ENCODE results near the gene CSK. TPM values are rescaled to one million over a fixed set of nuclear protein-coding genes. Genes with fewer than 3 reads are reported as not detected.
"Not testable (repeated sequence)": the region's sequence is repeated elsewhere in the genome, so short reads cannot be mapped to it uniquely, and the experiment has no call there.

The CSK gene
- polyA plus RNA-seq (2012; ENCODE audit: insufficient read depth, insufficient read length): 222 TPM

GRCh38 chr15:74781431-74782258 is at the start of gene CSK:
Gene CSK, plus strand, starts transcription at chr15:74782080. Its CDS starts 16,218 bp downstream, at chr15:74798298.
- H3K4me3 ChIP-seq (ENCODE audit: low read length): peak within 1 kb of the TSS; percentile 99
- no peak for DNase-seq (ENCODE audit: low read depth, low spot score)

DNA sequence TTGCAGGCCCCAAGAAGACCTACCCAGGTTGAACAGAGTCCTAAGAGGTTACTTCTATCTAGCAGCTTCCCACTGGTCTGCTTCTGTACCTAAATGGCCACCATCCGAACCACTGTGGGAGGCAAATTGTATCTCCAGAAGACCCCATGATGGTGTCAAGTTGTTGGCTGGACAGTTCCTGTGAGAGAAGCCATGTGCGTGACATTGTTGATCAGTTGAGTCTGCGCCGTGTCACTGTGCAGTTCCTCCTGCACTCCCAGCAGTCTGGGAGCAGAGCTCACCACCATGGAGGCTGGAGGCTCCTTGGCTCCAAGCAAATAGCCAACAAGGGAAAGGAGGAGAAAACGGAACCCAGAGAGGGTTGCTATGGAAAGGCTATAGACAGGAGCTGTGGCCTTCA is 49.0 kb upstream of the CSK start:
- H3K4me3 ChIP-seq (ENCODE audit: low read length): no peak overlapping the region
- no peak for DNase-seq (ENCODE audit: low read depth, low spot score)

- DNase-seq (ENCODE audit: low read depth, low spot score): no peak
- H3K4me3 ChIP-seq (ENCODE audit: low read length): no peak overlapping the region
These were observed 48.6 kb upstream of the CSK start for GRCh38 chr15:74733269-74733668.

- no peak overlapping the region for H3K4me3 ChIP-seq (ENCODE audit: low read length)
These were observed 46.6 kb upstream of the CSK start for GRCh38 chr15:74735305-74735704.

DNA sequence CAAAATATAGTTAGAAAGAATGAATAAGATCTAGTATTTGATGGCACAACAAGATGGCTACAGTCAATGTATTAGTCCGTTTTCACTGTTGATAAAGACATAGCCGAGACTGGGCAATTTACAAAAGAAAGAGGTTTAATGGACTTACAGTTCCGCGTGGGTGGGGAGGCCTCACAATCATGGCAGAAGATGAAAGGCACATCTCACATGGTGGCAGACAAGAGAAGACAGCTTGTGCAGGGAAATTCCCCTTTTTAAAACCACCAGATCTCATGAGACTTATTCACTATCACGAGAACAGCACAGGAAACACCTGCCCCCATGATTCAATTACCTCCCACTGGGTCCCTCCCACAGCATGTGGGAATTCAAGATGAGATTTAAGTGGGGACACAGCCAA is 43.6 kb upstream of the CSK start:
- DNase-seq (ENCODE audit: low read depth, low spot score); H3K4me3 ChIP-seq (ENCODE audit: low read length): not testable (repeated sequence)

More at GRCh38 chr15:74735305-74735704, 46.6 kb upstream of the CSK start:
- no peak for DNase-seq (ENCODE audit: low read depth, low spot score)

- H3K4me3 ChIP-seq (ENCODE audit: low read length): no peak overlapping the region
- no peak for DNase-seq (ENCODE audit: low read depth, low spot score)
These were observed 39.5 kb upstream of the CSK start for GRCh38 chr15:74742422-74742821.

GRCh38 chr15:74746389-74746788 is 35.5 kb upstream of the CSK start:
- H3K4me3 ChIP-seq (ENCODE audit: low read length): no peak overlapping the region
- DNase-seq (ENCODE audit: low read depth, low spot score): no peak

- DNase-seq (ENCODE audit: low read depth, low spot score): no peak
- no peak within 1 kb of the TSS for H3K4me3 ChIP-seq (ENCODE audit: low read length)
These were observed 33.4 kb upstream of the CSK start, which contains the start of gene CYP1A2 for GRCh38 chr15:74748322-74748946. Gene CYP1A2, plus strand, starts transcription at chr15:74748845. Its CDS starts 894 bp downstream, at chr15:74749739.

- no peak overlapping the region for H3K4me3 ChIP-seq (ENCODE audit: low read length)
- DNase-seq (ENCODE audit: low read depth, low spot score): no peak
These were observed 32.0 kb upstream of the CSK start for GRCh38 chr15:74749832-74750231.

DNA sequence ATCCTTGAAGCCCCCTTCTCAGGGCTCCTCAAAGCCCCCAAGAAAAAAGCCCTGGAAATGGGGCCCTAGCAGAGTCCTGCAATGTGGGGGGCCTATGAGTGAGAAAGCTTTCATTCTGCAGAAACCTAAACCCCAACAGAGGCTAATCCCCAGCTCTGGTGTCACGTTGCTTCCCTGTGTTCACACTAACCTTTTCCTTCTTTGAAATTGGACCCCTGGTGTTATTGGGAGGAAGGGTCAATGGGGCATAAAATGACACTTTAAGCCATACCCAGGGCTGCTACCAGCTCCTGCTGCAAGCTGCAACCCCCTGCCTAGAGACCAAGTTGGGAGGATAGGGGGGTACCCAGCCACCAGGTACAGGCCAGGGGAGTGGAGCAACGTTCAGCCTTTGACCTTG is 31.1 kb upstream of the CSK start:
- no peak for DNase-seq (ENCODE audit: low read depth, low spot score)
- H3K4me3 ChIP-seq (ENCODE audit: low read length): no peak overlapping the region

GRCh38 chr15:74752011-74752410 is 29.9 kb upstream of the CSK start:
- H3K4me3 ChIP-seq (ENCODE audit: low read length): no peak overlapping the region
- DNase-seq (ENCODE audit: low read depth, low spot score): no peak

DNA sequence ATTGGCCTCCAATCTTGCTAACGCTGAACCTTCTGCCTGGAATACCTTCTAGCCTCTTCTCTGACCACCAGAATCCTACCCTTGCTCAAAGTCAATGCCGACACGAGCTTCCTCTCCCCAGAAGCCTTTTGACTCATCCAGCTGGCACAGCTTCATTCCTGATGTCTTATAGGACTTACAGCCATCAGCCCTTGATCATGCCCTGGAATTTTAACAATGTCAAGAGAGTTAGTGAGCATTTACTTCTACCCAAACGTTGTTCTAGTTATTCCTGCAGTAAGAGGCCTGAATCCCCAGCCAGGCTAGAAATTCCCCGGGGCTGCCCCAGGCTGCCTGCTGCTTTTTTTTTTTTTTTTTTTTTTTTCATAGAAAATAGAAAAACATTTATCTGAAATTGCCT is 29.3 kb upstream of the CSK start:
- H3K4me3 ChIP-seq (ENCODE audit: low read length): no peak overlapping the region
- no peak for DNase-seq (ENCODE audit: low read depth, low spot score)

GRCh38 chr15:74754593-74755215 is 27.2 kb upstream of the CSK start:
- no peak for DNase-seq (ENCODE audit: low read depth, low spot score)
- H3K4me3 ChIP-seq (ENCODE audit: low read length): no peak overlapping the region

DNA sequence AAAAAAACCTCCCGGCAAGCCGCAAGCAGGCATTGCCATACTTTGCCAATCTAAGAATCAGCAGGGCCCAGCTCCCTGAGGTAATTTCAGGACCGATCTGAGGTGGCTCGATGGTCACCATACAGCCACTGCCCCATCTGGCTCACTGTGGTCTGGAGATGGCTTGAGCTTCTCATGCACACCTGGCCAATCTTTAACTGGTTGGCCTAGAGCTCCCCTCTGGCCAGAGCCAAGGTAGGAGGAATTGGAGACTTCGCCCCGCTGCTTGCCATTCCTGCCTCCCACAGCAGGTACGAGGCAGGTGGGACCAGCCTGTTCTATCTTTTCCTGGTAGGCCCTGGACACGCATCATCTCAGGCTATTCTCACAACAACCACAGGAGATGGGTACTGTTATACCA is 23.1 kb upstream of the CSK start:
- DNase-seq (ENCODE audit: low read depth, low spot score): no peak

GRCh38 chr15:74762791-74763150 is 19.1 kb upstream of the CSK start:
- H3K4me3 ChIP-seq (ENCODE audit: low read length): no peak overlapping the region
- no peak for DNase-seq (ENCODE audit: low read depth, low spot score)

More for the DNA sequence above, 23.1 kb upstream of the CSK start:
- H3K4me3 ChIP-seq (ENCODE audit: low read length): no peak overlapping the region

DNA sequence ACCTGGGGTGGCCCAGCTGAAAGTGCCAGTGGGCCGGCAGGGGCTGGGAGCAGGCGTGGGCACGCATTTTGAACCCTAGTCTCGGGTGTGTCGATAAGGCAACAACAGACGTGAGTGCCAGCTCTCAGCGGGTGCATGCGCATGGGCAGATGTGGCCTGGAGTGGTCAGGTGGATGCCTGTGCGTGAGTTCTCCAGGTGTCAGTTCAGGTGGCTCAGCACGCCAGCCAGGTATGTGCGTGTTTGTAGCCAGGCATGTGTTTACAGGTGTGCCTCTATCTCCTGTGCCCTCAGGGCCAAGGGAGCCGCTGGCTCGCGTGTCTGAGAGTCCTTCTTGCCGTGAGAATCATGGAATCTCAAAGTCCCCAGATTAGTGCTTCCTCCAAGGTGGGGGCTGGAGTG is 18.5 kb upstream of the CSK start:
- H3K4me3 ChIP-seq (ENCODE audit: low read length): no peak overlapping the region
- no peak for DNase-seq (ENCODE audit: low read depth, low spot score)

DNA sequence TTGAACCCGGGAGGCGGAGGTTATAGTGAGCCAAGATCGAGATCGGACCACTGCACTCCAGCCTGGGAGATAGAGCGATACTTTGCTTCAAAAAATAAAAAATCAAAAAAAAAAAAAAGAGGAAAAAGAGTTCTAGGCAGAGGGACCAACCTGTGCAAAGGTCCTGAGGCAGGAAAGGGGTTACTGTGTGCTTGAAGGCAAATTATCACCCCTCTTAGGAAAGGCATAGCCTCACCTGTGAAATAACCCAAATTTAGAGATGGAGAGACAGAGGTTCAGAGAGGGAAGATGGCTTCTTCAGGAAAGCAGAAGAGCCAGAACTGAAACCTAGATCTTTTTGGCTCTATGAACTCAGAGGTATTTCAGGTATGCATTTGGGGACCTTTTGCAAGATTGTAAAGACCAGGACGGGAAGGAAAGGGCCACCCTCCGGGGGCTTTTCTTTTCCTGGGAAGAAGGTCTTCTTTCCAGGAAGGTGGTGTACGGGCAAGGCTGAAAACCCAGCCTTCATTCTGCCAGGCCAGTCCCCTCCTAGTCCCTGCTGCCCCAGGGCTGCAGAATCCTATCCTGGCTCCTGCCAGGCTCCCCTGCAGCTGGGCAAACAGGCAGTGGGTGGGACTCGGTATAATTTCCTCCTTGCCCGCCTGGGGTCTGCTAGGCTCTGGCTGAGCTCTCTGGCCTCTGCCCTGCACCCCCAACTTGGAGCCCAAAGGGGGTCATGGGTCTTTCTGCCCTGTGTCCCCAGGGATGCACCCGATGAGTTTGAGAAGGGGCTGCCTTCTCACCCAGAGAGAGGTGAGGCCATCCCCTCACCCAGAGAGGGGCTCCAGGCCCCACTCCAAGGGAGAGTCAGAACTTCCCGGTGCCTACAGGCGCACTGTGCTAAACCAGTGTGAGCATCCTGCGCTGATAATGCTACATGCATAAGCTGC is 14.4 kb upstream of the CSK start:
- DNase-seq (ENCODE audit: low read depth, low spot score): no peak
- H3K4me3 ChIP-seq (ENCODE audit: low read length): no peak overlapping the region

DNA sequence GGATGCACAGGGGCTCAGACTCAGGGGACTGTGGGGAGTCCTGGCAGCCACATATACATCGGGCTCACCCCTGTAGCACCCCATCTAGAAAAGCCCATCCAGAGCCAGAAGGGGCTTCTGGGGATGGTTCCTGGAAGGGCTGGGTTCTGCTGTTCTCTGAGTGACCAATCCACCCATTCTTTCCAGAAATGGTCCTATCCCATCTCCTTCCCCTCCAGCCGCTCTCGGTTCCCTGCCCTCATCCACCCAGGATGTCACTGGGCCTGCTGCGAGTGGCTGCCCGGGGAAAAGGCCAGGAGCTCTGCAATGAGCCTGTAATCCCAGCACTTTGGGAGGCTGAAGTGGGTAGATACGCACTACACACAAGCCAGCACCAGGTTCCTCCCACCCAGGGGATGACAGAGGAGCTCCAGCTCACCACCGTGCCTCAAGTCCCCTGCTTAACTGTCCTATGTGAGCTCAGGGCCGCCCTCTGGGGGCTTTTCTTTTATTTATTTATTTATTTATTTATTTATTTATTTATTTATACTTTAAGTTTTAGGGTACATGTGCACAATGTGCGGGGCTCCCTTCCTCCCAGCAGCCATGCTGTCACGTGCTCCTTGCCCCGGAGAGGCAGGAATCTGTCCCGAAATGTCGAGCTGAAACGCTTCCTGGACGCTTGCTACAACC is 13.6 kb upstream of the CSK start:
- H3K4me3 ChIP-seq (ENCODE audit: low read length): peak overlapping the region; percentile 24
- DNase-seq (ENCODE audit: low read depth, low spot score): no peak

Measured in Jurkat, Clone E6-1 (cell line).